Measurements from ENCODE around the gene SNAP25.

SNAP25 gene

GRCh38 chr20:10249048-10249770, 30.6 kb downstream of the SNAP25 start:
- H3K27me3 ChIP-seq (ENCODE audit: insufficient read depth, insufficient read length): no peaks in the 10 kb centered on the region
- TF ChIP-seq SUZ12 (IDR thresholded peaks at IDR 0.05; ENCODE audit: extremely low read depth, insufficient read depth, insufficient read length): no peak
- TF ChIP-seq YY1 (IDR thresholded peaks at IDR 0.05; ENCODE audit: insufficient read depth, insufficient read length): no peak
- no peak for TF ChIP-seq ZNF274 (IDR thresholded peaks at IDR 0.05; ENCODE audit: low read depth, low read length)
- no peak overlapping the region for H3K4me3 ChIP-seq (ENCODE audit: insufficient read length, low read depth)
- H3K9me3 ChIP-seq (ENCODE audit: insufficient read depth, low read length): no peaks in the 10 kb centered on the region
- no peak overlapping the region for H3K9ac ChIP-seq (ENCODE audit: insufficient read length, low read depth)
- no peak for DNase-seq (ENCODE audit: low read depth, low spot score)
- H3K36me3 ChIP-seq (ENCODE audit: insufficient read depth, insufficient read length, low read length): no peaks in the 10 kb centered on the region
- H3K4me1 ChIP-seq (ENCODE audit: insufficient read depth, insufficient read length): no peaks in the 10 kb centered on the region

DNA sequence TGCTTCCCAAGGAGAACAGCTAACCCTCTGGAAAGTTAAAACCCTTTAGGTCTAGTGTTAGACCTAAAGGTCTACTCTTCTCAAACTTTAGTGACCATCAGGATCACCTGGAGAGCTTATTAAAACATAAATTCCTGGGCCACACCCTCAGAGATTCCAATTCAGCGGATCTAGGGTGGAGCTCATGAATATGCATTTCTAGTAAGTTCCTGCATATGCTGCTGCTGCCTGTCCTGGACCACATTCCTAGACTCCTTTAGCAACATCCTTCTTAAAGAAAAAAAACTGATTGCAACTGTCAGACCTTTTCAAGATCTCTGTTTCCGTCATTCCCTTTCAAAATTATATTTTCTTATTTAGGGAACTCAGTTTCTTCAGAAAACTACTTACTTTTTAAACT, 31.2 kb downstream of the SNAP25 start:
- H3K36me3 ChIP-seq (ENCODE audit: insufficient read depth, insufficient read length, low read length): no peaks in the 10 kb centered on the region
- no peak overlapping the region for H3K9ac ChIP-seq (ENCODE audit: insufficient read length, low read depth)
- DNase-seq (ENCODE audit: low read depth, low spot score): no peak
- TF ChIP-seq ZNF274 (IDR thresholded peaks at IDR 0.05; ENCODE audit: low read depth, low read length) (no peak), SUZ12 (IDR thresholded peaks at IDR 0.05; ENCODE audit: extremely low read depth, insufficient read depth, insufficient read length) (no peak), YY1 (IDR thresholded peaks at IDR 0.05; ENCODE audit: insufficient read depth, insufficient read length) (no peak)
- H3K27me3 ChIP-seq (ENCODE audit: insufficient read depth, insufficient read length): no peaks in the 10 kb centered on the region
- H3K9me3 ChIP-seq (ENCODE audit: insufficient read depth, low read length): no peaks in the 10 kb centered on the region
- no peak overlapping the region for H3K4me3 ChIP-seq (ENCODE audit: insufficient read length, low read depth)
- no peaks in the 10 kb centered on the region for H3K4me1 ChIP-seq (ENCODE audit: insufficient read depth, insufficient read length)

- Histone ChIP-seq H3K36me3 (ENCODE audit: insufficient read depth, insufficient read length, low read length) (no peaks in the 10 kb centered on the region), H3K9ac (ENCODE audit: insufficient read length, low read depth) (no peak overlapping the region), H3K9me3 (ENCODE audit: insufficient read depth, low read length) (no peaks in the 10 kb centered on the region), H3K27me3 (ENCODE audit: insufficient read depth, insufficient read length) (no peaks in the 10 kb centered on the region), H3K4me3 (ENCODE audit: insufficient read length, low read depth) (no peak overlapping the region), H3K4me1 (ENCODE audit: insufficient read depth, insufficient read length) (no peaks in the 10 kb centered on the region)
- TF ChIP-seq SUZ12 (IDR thresholded peaks at IDR 0.05; ENCODE audit: extremely low read depth, insufficient read depth, insufficient read length): no peak
- DNase-seq (ENCODE audit: low read depth, low spot score): no peak
Observed at GRCh38 chr20:10250902-10251301, 32.3 kb downstream of the SNAP25 start.

DNA sequence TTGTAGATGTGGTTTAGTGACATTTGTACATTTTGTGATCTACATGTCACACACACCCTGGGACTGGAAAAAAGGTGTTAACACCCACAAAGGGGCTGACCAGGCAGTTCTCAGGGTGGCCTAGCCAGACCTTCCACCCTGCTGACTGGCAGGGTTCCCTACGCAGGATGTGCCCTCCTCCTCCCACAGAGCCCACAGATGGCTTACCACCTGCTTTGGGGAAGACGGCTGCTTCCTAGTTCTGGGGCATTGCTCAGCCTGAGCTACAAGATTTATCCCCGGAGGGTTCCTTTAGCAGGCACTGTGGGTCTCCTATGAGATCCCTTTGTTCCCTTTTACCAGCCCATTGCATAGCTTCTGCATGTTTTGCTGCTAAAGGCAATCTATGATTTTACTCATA, 35.1 kb downstream of the SNAP25 start:
- TF ChIP-seq ZNF274 (IDR thresholded peaks at IDR 0.05; ENCODE audit: low read depth, low read length) (no peak), SUZ12 (IDR thresholded peaks at IDR 0.05; ENCODE audit: extremely low read depth, insufficient read depth, insufficient read length) (no peak), YY1 (IDR thresholded peaks at IDR 0.05; ENCODE audit: insufficient read depth, insufficient read length) (no peak)
- H3K4me1 ChIP-seq (ENCODE audit: insufficient read depth, insufficient read length): no peaks in the 10 kb centered on the region
- no peak for DNase-seq (ENCODE audit: low read depth, low spot score)
- H3K36me3 ChIP-seq (ENCODE audit: insufficient read depth, insufficient read length, low read length): no peaks in the 10 kb centered on the region
- H3K9me3 ChIP-seq (ENCODE audit: insufficient read depth, low read length): no peaks in the 10 kb centered on the region
- H3K4me3 ChIP-seq (ENCODE audit: insufficient read length, low read depth): no peak overlapping the region
- no peaks in the 10 kb centered on the region for H3K27me3 ChIP-seq (ENCODE audit: insufficient read depth, insufficient read length)
- no peak overlapping the region for H3K9ac ChIP-seq (ENCODE audit: insufficient read length, low read depth)

DNA sequence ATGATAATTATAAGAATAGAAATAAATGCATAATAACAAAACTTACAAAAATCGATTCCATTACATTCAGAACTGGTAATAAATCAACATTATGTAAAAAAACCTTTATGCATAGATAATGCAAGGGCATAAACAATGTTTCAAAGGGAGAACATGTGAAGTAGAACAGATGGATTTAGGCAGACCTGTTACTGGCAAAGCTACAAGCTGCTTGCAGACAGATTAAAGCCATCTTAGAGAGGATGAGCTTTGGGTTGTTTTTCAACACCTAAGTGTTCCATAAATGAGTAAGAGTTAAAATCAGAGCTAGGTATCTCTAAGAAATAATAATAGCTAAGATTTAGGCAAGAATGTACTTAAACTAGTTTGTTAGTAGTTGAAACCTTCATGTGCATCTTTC, 37.2 kb downstream of the SNAP25 start:
- no peak for TF ChIP-seq ZNF274 (IDR thresholded peaks at IDR 0.05; ENCODE audit: low read depth, low read length)
- TF ChIP-seq YY1 (IDR thresholded peaks at IDR 0.05; ENCODE audit: insufficient read depth, insufficient read length): no peak
- no peak for TF ChIP-seq SUZ12 (IDR thresholded peaks at IDR 0.05; ENCODE audit: extremely low read depth, insufficient read depth, insufficient read length)
- Histone ChIP-seq H3K36me3 (ENCODE audit: insufficient read depth, insufficient read length, low read length) (no peaks in the 10 kb centered on the region), H3K27me3 (ENCODE audit: insufficient read depth, insufficient read length) (no peaks in the 10 kb centered on the region), H3K4me1 (ENCODE audit: insufficient read depth, insufficient read length) (no peaks in the 10 kb centered on the region), H3K9me3 (ENCODE audit: insufficient read depth, low read length) (no peaks in the 10 kb centered on the region), H3K9ac (ENCODE audit: insufficient read length, low read depth) (no peak overlapping the region), H3K4me3 (ENCODE audit: insufficient read length, low read depth) (no peak overlapping the region)
- DNase-seq (ENCODE audit: low read depth, low spot score): no peak

- DNase-seq (ENCODE audit: low read depth, low spot score): no peak
- Histone ChIP-seq H3K27me3 (ENCODE audit: insufficient read depth, insufficient read length) (no peaks in the 10 kb centered on the region), H3K36me3 (ENCODE audit: insufficient read depth, insufficient read length, low read length) (no peaks in the 10 kb centered on the region), H3K9ac (ENCODE audit: insufficient read length, low read depth) (no peak overlapping the region), H3K9me3 (ENCODE audit: insufficient read depth, low read length) (no peaks in the 10 kb centered on the region), H3K4me1 (ENCODE audit: insufficient read depth, insufficient read length) (no peaks in the 10 kb centered on the region), H3K4me3 (ENCODE audit: insufficient read length, low read depth) (no peak overlapping the region)
- TF ChIP-seq YY1 (IDR thresholded peaks at IDR 0.05; ENCODE audit: insufficient read depth, insufficient read length) (no peak), SUZ12 (IDR thresholded peaks at IDR 0.05; ENCODE audit: extremely low read depth, insufficient read depth, insufficient read length) (no peak), ZNF274 (IDR thresholded peaks at IDR 0.05; ENCODE audit: low read depth, low read length) (no peak)
Observed at GRCh38 chr20:10259166-10259565, 40.5 kb downstream of the SNAP25 start.

- H3K27me3 ChIP-seq (ENCODE audit: insufficient read depth, insufficient read length): no peaks in the 10 kb centered on the region
- no peak overlapping the region for H3K9ac ChIP-seq (ENCODE audit: insufficient read length, low read depth)
- H3K36me3 ChIP-seq (ENCODE audit: insufficient read depth, insufficient read length, low read length): no peaks in the 10 kb centered on the region
- TF ChIP-seq SUZ12 (IDR thresholded peaks at IDR 0.05; ENCODE audit: extremely low read depth, insufficient read depth, insufficient read length) (no peak), ZNF274 (IDR thresholded peaks at IDR 0.05; ENCODE audit: low read depth, low read length) (no peak), YY1 (IDR thresholded peaks at IDR 0.05; ENCODE audit: insufficient read depth, insufficient read length) (no peak)
- no peaks in the 10 kb centered on the region for H3K9me3 ChIP-seq (ENCODE audit: insufficient read depth, low read length)
- no peak for DNase-seq (ENCODE audit: low read depth, low spot score)
- H3K4me3 ChIP-seq (ENCODE audit: insufficient read length, low read depth): no peak overlapping the region
- no peaks in the 10 kb centered on the region for H3K4me1 ChIP-seq (ENCODE audit: insufficient read depth, insufficient read length)
Observed at GRCh38 chr20:10260316-10260715, 41.7 kb downstream of the SNAP25 start.
